ENCODE results near the gene HOXD1. TPM values are rescaled to one million over a fixed set of nuclear protein-coding genes. Genes with fewer than 3 reads are reported as not detected.

HOXD1 gene
- total RNA-seq, 1 experiment from 2014 or later: 0.06 TPM

- no peaks in the 10 kb centered on the region for H3K4me1 ChIP-seq
- H3K4me3 ChIP-seq: no peak overlapping the region
- H3K36me3 ChIP-seq: no peaks in the 10 kb centered on the region
- H3K27ac ChIP-seq: no peak overlapping the region
- no peak for DNase-seq
- no peaks in the 10 kb centered on the region for H3K9me3 ChIP-seq (replicated peaks)
- H3K27me3 ChIP-seq: no peaks in the 10 kb centered on the region
Observed at GRCh38 chr2:176149939-176150583, 38.4 kb upstream of the HOXD1 start.

DNA sequence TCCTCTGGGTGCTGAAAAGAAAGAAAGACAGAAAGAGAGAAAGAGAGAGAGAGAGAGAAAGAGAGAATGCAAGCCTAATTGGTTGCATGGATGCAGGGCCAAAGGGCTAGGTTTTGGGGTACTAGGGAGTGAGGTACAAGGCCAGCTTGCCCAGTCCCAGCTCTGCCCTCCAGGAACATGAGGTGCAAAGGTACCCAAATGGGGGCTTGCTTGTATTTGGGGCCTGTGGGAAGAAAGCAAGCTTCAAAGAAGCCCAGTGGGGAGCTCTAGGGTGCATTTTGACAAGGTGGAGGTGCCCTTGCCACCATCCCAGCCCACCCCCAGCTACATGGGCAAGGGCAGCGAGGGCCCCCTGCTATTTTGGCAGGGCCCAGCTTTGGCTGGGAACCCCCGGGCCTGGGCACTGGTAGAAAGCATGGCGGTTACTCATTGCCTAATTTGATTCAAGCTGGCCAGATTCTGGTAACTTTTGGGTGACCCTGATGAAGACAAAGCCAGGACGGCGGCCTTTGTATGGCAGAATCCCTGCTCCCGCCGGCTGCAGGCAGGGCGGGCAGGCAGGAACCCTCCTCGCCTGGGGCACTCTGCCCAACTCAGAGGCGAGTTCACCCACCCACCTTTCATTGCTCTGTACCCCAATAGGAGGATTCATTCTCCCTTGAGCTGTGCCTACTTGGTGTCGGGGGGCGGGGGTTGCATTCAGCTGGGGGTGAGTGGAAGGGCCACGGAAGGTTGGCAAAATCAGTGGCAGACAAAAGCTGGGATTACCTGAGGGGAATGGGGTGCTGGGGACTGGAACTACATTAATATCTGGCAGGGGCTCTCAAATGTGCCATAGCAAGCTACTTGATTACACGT lies 37.7 kb upstream of the HOXD1 start:
- Histone ChIP-seq H3K9me3 (replicated peaks) (no peaks in the 10 kb centered on the region), H3K27me3 (no peaks in the 10 kb centered on the region), H3K4me3 (no peak overlapping the region), H3K4me1 (no peaks in the 10 kb centered on the region), H3K27ac (no peak overlapping the region), H3K36me3 (no peaks in the 10 kb centered on the region)
- no peak for DNase-seq

DNA sequence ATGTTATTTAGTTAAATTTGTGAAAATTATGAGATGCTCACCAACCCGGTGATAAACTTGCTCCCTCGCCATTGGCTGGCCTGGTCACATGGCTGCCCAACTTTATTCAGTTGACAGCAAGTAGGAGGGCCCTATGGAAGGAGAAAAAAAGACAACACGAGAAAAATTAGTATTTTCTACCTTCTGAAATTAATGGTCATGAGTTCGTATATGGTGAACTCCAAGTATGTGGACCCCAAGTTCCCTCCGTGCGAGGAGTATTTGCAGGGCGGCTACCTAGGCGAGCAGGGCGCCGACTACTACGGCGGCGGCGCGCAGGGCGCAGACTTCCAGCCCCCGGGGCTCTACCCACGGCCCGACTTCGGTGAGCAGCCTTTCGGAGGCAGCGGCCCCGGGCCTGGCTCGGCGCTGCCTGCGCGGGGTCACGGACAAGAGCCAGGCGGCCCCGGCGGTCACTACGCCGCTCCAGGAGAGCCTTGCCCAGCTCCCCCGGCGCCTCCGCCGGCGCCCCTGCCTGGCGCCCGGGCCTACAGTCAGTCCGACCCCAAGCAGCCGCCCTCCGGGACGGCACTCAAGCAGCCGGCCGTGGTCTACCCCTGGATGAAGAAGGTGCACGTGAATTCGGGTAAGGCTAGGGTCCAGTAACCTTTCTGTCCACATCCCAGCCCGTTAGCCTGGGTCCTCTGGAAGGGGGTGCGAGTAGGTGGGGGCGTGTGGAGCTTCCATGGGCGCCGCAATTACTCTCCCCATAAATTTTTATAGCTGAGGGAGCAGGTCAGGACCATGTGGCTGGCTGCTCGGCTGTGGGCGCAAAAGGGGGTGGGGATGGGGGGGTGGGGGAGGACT lies 36.8 kb upstream of the HOXD1 start, which contains the start of gene HOXD4:
HOXD4 (plus strand) TSS at position 109 of the 846 bp plus-strand sequence; CDS start at position 193, 84 bp downstream.
- Histone ChIP-seq H3K27me3 (no peaks in the 10 kb centered on the region), H3K4me1 (no peaks in the 10 kb centered on the region), H3K36me3 (no peaks in the 10 kb centered on the region), H3K27ac (no peak within 1 kb of the TSS), H3K9me3 (replicated peaks) (no peaks in the 10 kb centered on the region), H3K4me3 (no peak within 1 kb of the TSS)
- no peak for DNase-seq

DNA sequence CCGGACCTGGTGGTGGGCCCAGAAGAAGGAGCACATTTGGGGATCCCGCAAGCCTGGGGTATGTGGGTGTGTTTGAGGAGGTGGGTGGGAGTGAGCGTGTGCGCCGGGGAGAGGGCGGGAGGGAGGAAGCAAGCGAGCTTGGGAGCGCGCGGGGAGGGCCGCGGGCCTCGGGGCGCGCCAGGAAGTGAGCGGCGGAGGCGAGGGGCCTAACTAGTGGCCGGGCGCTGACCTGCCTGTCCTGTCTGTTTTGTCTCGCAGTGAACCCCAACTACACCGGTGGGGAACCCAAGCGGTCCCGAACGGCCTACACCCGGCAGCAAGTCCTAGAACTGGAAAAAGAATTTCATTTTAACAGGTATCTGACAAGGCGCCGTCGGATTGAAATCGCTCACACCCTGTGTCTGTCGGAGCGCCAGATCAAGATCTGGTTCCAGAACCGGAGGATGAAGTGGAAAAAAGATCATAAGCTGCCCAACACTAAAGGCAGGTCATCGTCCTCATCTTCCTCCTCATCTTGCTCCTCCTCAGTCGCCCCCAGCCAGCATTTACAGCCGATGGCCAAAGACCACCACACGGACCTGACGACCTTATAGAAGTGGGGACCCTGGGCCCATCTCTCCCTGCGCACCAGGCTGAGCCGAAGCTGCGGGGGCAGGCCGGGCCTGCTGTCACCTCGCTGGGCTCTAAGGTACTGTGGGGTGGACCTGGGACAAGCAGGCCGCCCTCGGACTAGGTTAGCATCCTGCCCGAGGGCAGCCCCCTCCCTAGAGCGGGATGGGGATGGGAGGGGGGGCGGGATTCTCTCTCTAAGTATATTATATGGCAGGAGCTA lies 35.9 kb upstream of the HOXD1 start:
- Histone ChIP-seq H3K36me3 (no peaks in the 10 kb centered on the region), H3K4me3 (no peak overlapping the region), H3K27me3 (no peaks in the 10 kb centered on the region), H3K27ac (no peak overlapping the region), H3K9me3 (replicated peaks) (no peaks in the 10 kb centered on the region), H3K4me1 (no peaks in the 10 kb centered on the region)
- no peak for DNase-seq

- Histone ChIP-seq H3K36me3 (no peaks in the 10 kb centered on the region), H3K27ac (no peak overlapping the region), H3K4me3 (no peak overlapping the region), H3K27me3 (no peaks in the 10 kb centered on the region), H3K4me1 (no peaks in the 10 kb centered on the region), H3K9me3 (replicated peaks) (no peaks in the 10 kb centered on the region)
- DNase-seq: no peak
Observed at GRCh38 chr2:176154576-176155252, 33.8 kb upstream of the HOXD1 start.

DNA sequence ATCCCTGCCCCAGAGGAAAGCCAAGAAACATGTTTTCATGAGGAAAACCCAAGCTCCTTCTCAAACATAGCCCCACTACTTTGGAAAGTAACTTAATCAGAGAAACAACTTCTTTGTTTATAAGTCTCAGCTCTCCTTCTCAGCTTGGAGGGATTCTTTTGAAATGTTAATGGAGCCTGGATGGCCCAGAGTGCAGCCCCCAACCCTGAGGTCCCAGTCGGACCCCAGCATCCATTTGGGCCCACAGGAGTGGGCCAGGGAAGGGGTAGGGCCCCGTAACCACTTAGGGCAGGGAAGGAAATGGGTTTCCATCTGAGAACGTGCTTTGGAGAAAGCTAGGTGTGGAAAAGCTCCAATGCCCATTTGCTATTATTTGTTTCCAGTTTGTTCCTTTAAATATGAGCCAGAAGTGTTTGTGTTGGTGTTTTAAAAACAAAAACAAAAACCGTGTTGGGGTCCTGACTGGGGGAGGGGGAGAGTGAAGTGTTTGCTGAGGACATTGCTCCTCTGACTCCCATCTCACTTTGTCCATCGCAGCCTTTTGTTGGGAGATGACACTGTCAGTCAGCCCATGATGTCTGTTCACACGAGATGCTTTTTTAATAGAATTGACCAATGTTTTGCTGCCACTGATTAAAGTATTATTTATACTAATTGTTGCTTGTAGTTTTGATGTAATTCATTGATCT lies 33.0 kb upstream of the HOXD1 start:
- no peak for DNase-seq
- Histone ChIP-seq H3K9me3 (replicated peaks) (no peaks in the 10 kb centered on the region), H3K36me3 (no peaks in the 10 kb centered on the region), H3K4me1 (no peaks in the 10 kb centered on the region), H3K27me3 (no peaks in the 10 kb centered on the region), H3K4me3 (no peak overlapping the region), H3K27ac (no peak overlapping the region)

GRCh38 chr2:176156301-176156806 lies 32.1 kb upstream of the HOXD1 start:
- Histone ChIP-seq H3K27ac (no peak overlapping the region), H3K36me3 (no peaks in the 10 kb centered on the region), H3K27me3 (no peaks in the 10 kb centered on the region), H3K4me3 (no peak overlapping the region), H3K4me1 (no peaks in the 10 kb centered on the region), H3K9me3 (replicated peaks) (no peaks in the 10 kb centered on the region)
- no peak for DNase-seq

GRCh38 chr2:176156807-176157498 lies 31.5 kb upstream of the HOXD1 start, which contains the start of gene HOXD3:
Gene HOXD3 (plus strand): TSS chr2:176157307. CDS start chr2:176169115, 11,808 bp downstream.
- Histone ChIP-seq H3K9me3 (replicated peaks) (no peaks in the 10 kb centered on the region), H3K36me3 (no peaks in the 10 kb centered on the region), H3K4me1 (no peaks in the 10 kb centered on the region), H3K27me3 (no peaks in the 10 kb centered on the region), H3K27ac (no peak within 1 kb of the TSS), H3K4me3 (no peak within 1 kb of the TSS)
- DNase-seq: no peak

DNA sequence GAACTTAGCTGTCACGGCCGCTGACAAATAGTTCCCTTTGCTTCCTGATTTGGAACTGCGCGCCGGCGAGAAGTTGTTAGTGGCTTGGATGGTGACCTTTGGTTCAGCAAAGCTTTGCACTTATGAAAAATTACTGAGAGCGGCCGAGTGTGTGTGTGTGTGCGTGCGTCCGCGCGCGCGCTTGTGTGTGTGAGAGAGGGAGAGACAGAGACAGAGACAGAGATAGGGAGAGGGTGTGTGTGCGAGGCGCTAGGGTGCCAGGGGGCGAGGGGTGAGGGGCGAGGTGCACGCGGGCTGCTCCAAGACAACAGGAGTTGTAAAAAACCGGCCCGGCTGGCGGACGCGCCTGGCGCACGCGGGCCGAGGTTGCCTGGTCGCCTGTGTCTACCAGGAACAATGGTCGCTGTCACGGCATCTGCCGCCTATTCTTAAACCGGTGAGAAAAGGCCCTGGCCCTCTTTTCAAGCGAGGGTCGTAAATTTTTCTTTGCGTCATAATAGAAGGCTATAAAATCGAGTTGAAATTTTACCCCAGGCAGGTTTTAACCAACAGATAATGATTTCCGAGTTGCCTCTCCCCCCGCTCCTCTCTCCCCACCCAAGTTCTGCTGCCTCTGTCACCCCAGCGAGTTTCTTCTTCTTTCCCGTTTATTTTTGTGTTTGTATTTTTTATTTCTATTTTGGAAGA lies 30.8 kb upstream of the HOXD1 start:
- Histone ChIP-seq H3K27ac (no peak overlapping the region), H3K4me1 (no peaks in the 10 kb centered on the region), H3K36me3 (no peaks in the 10 kb centered on the region), H3K9me3 (replicated peaks) (no peaks in the 10 kb centered on the region), H3K4me3 (no peak overlapping the region), H3K27me3 (no peaks in the 10 kb centered on the region)
- DNase-seq: no peak

GRCh38 chr2:176158186-176158591 lies 30.3 kb upstream of the HOXD1 start:
- Histone ChIP-seq H3K4me3 (no peak overlapping the region), H3K27me3 (no peaks in the 10 kb centered on the region), H3K27ac (no peak overlapping the region), H3K9me3 (replicated peaks) (no peaks in the 10 kb centered on the region), H3K36me3 (no peaks in the 10 kb centered on the region), H3K4me1 (no peaks in the 10 kb centered on the region)
- no peak for DNase-seq

DNA sequence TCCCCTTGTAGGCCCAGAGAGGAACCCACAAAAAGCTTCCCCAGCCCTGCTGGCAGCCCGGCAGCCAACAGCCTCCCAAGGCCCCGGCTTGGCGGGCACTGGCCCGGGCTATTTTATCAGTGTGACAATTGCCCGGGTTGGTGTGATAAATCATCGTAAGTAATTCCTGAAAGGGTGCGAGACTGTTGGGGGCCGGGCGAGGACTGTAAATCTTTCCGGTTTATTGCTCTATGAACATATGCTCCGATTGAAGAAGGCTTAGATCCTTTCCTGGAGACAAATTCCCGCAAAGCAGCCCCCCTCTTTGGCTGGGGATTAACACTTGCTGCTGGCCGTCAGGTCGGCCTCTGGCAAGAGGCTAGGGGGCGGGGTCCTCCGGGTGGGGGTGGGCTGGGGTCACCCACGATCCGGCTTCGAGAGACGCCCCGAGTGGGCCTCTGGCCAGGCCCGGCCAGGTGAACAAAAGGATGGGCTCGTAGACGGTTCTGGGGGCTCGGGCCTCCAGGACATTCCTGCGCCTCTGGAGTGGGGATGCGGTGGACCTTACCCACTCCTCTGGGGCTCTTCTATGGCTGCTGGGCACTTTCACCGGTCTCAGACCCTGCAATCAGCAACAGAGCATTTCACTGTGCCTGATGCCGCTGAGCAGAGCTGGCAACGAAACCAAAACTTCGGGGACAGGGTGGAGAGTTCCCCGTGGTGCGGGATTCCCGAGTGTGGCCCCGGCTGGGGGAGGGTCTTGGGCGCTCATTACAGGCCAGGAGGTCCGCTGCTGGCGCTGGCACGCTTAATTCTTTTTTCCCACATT lies 29.4 kb upstream of the HOXD1 start:
- H3K9me3 ChIP-seq (replicated peaks): no peaks in the 10 kb centered on the region
- DNase-seq: no peak
- H3K4me1 ChIP-seq: no peaks in the 10 kb centered on the region
- no peaks in the 10 kb centered on the region for H3K27me3 ChIP-seq
- no peak overlapping the region for H3K27ac ChIP-seq
- no peaks in the 10 kb centered on the region for H3K36me3 ChIP-seq
- H3K4me3 ChIP-seq: no peak overlapping the region

All from SJCRH30 (cell line).